Measurements from ENCODE around the gene WDTC1.
A peak's percentile ranks its signal among the peaks of the same experiment; 100 is the strongest.

Gene WDTC1

DNA sequence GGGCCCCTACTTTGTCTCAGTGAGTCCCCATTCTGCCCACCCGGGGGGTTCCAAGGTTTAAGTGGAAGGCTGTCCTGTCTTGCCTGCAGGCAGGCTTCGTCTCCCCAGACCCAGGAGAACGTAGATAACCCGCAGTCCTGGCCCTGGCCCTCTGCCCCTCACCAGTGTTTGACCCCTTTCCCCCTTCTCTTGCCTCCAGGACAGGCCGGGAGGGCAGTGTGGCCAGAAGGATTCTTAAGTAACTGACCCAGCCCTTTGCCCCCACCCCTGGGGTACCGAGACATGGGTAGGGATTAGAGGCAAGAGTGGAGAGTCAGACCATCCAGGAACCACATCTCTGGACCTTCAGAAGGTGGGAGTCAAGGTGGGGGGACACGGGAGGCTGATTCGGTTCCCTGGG is 96.4 kb downstream of the WDTC1 start:
- no peak overlapping the region for H2AFZ ChIP-seq
- no peaks in the 10 kb centered on the region for H3K27me3 ChIP-seq (ENCODE audit: control insufficient read depth, insufficient read depth, low read length)
- H3K9ac ChIP-seq, result no peak overlapping the region
- H3K4me2 ChIP-seq (ENCODE audit: low read length), result no peak overlapping the region
- TF ChIP-seq CTCF (IDR thresholded peaks at IDR 0.05), result no peak
- H3K4me3 ChIP-seq (ENCODE audit: low read depth, low read length), result no peak overlapping the region
- H3K79me2 ChIP-seq, result peaks cover 14% of the 10 kb centered on the region
- H3K4me1 ChIP-seq, result no peaks in the 10 kb centered on the region
- no peaks in the 10 kb centered on the region for H3K9me3 ChIP-seq (ENCODE audit: control insufficient read depth, low read length)
- no peaks in the 10 kb centered on the region for H3K36me3 ChIP-seq (ENCODE audit: control insufficient read depth, insufficient read depth, low read length)
- H3K27ac ChIP-seq, result no peak overlapping the region

- Histone ChIP-seq H3K4me1 (no peaks in the 10 kb centered on the region), H3K27ac (no peak overlapping the region)
Measured at GRCh38 chr1:27331426-27331825, 97.0 kb downstream of the WDTC1 start.

GRCh38 chr1:27331922-27332321 is 97.5 kb downstream of the WDTC1 start:
- no peaks in the 10 kb centered on the region for H3K27me3 ChIP-seq (ENCODE audit: control insufficient read depth, insufficient read depth, low read length)
- H3K9ac ChIP-seq, result no peak overlapping the region
- no peak overlapping the region for H2AFZ ChIP-seq
- TF ChIP-seq CTCF (IDR thresholded peaks at IDR 0.05), result no peak
- no peaks in the 10 kb centered on the region for H3K4me1 ChIP-seq
- H3K27ac ChIP-seq, result no peak overlapping the region
- H3K36me3 ChIP-seq (ENCODE audit: control insufficient read depth, insufficient read depth, low read length), result no peaks in the 10 kb centered on the region
- no peak overlapping the region for H3K4me2 ChIP-seq (ENCODE audit: low read length)
- H3K9me3 ChIP-seq (ENCODE audit: control insufficient read depth, low read length), result no peaks in the 10 kb centered on the region
- H3K79me2 ChIP-seq, result peaks cover 9% of the 10 kb centered on the region
- H3K4me3 ChIP-seq (ENCODE audit: low read depth, low read length), result no peak overlapping the region

More at GRCh38 chr1:27331426-27331825, 97.0 kb downstream of the WDTC1 start:
- H2AFZ ChIP-seq, result no peak overlapping the region
- no peaks in the 10 kb centered on the region for H3K27me3 ChIP-seq (ENCODE audit: control insufficient read depth, insufficient read depth, low read length)
- H3K79me2 ChIP-seq, result peaks cover 12% of the 10 kb centered on the region
- H3K9me3 ChIP-seq (ENCODE audit: control insufficient read depth, low read length), result no peaks in the 10 kb centered on the region
- TF ChIP-seq CTCF (IDR thresholded peaks at IDR 0.05), result no peak
- no peak overlapping the region for H3K4me3 ChIP-seq (ENCODE audit: low read depth, low read length)
- H3K36me3 ChIP-seq (ENCODE audit: control insufficient read depth, insufficient read depth, low read length), result no peaks in the 10 kb centered on the region
- no peak overlapping the region for H3K9ac ChIP-seq
- no peak overlapping the region for H3K4me2 ChIP-seq (ENCODE audit: low read length)

GRCh38 chr1:27332536-27333281 is 98.3 kb downstream of the WDTC1 start:
- H3K79me2 ChIP-seq, result peaks cover 9% of the 10 kb centered on the region
- no peak overlapping the region for H3K27ac ChIP-seq
- H2AFZ ChIP-seq, result no peak overlapping the region

More at GRCh38 chr1:27332536-27333281, 98.3 kb downstream of the WDTC1 start:
- H3K27me3 ChIP-seq (ENCODE audit: control insufficient read depth, insufficient read depth, low read length), result no peaks in the 10 kb centered on the region
- H3K9ac ChIP-seq, result no peak overlapping the region
- no peak overlapping the region for H3K4me3 ChIP-seq (ENCODE audit: low read depth, low read length)
- no peaks in the 10 kb centered on the region for H3K36me3 ChIP-seq (ENCODE audit: control insufficient read depth, insufficient read depth, low read length)
- no peaks in the 10 kb centered on the region for H3K9me3 ChIP-seq (ENCODE audit: control insufficient read depth, low read length)
- H3K4me2 ChIP-seq (ENCODE audit: low read length), result no peak overlapping the region
- TF ChIP-seq CTCF (IDR thresholded peaks at IDR 0.05), result peak; percentile 51
- no peaks in the 10 kb centered on the region for H3K4me1 ChIP-seq

Data from parathyroid adenoma (tissue), 2 donors.